CD1c-positive myeloid dendritic cell (primary cell): ENCODE measurements around the gene RBM15B.
"Not testable (repeated sequence)": the region's sequence is repeated elsewhere in the genome, so short reads cannot be mapped to it uniquely, and the experiment has no call there.

ENCODE experiments used
- DNase-seq: peaks from one replicate; pipeline ENCODE4 v3.0.0-alpha.2; 2016; ENCODE audit errors: extremely low spot score

RBM15B gene, protein sequence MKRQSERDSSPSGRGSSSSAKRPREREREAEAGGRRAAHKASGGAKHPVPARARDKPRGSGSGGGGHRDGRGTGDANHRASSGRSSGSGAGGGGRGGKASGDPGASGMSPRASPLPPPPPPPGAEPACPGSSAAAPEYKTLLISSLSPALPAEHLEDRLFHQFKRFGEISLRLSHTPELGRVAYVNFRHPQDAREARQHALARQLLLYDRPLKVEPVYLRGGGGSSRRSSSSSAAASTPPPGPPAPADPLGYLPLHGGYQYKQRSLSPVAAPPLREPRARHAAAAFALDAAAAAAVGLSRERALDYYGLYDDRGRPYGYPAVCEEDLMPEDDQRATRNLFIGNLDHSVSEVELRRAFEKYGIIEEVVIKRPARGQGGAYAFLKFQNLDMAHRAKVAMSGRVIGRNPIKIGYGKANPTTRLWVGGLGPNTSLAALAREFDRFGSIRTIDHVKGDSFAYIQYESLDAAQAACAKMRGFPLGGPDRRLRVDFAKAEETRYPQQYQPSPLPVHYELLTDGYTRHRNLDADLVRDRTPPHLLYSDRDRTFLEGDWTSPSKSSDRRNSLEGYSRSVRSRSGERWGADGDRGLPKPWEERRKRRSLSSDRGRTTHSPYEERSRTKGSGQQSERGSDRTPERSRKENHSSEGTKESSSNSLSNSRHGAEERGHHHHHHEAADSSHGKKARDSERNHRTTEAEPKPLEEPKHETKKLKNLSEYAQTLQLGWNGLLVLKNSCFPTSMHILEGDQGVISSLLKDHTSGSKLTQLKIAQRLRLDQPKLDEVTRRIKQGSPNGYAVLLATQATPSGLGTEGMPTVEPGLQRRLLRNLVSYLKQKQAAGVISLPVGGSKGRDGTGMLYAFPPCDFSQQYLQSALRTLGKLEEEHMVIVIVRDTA

DNA sequence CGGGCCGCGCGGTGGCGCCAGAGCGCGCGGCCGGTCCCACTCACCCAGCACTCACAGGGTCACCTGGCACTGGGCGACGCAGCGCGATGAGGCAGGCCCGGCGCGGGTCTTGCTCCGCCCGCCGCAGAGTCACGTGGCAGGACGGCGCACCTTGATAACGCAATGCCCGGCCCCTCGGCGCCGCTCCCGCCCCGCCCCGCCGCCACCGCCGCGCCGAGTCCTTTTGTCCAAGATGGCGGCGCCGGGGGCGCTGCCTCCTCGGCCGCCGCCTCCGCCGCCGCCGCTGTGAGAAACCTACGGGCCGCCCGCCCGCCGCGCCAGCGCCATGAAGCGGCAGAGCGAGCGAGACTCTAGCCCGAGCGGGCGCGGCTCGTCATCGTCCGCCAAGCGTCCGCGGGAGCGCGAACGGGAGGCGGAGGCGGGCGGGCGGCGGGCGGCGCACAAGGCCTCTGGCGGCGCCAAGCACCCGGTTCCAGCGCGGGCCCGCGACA is at the start of gene RBM15B:
RBM15B (plus strand) TSS at position 211 of the 491 bp plus-strand sequence; CDS start at position 326, 115 bp downstream.
- peak; percentile 98 for DNase-seq

DNA sequence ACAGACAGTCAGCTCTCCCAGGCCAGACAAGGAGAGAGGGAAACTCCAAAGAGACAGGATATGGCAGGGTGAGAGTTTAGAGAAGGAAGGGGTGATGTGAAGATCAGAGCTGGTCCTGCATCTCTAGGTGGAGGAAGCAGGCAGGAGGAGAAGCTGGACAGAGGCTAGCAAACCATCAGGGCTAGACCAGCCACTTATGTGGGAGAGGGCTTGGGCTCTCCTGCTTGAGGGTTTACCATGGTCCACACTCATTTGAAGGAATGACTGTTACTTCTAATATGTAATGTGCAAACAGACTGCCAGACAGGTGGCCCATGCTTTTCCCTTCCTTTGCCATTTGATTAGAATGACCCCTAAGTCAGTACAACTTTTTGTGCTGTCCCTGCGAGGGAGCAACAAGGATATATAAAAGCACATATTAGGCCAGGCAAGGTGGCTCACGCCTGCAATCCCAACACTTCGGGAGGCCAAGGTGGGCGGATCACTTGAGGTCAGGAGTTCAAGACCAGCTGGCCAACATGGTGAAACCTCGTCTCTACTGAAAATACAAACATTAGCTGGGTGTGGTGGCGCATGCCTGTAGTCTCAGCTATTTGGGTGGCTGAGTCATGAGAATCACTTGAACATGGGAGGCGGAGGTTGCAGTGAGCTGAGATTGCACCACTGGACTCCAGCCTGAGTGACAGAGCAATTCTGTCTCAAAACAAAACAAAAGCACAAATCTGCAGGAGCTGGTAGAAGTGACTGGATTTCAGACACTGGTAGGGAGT is 47.0 kb upstream of the RBM15B start:
- DNase-seq, result no peak

DNA sequence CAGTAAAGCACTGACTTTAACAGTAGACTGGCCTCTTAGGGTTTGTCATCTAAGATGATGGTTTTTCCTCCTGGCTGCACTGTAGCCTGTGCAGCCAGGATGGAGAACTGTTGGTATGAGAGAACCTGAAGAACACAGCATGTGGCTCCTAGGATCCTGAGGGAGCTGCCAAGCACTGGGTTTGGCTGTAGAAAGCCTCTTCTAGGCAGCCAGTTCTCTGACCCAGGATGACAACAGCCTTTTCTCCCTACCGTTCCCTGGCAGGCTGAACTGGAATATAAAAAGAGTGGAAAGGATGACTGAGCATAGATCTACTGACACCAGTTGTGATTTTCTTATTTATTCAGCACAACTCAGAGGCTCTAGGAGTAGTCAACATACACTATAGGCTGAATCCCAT is 40.3 kb upstream of the RBM15B start:
- DNase-seq, result no peak

DNA sequence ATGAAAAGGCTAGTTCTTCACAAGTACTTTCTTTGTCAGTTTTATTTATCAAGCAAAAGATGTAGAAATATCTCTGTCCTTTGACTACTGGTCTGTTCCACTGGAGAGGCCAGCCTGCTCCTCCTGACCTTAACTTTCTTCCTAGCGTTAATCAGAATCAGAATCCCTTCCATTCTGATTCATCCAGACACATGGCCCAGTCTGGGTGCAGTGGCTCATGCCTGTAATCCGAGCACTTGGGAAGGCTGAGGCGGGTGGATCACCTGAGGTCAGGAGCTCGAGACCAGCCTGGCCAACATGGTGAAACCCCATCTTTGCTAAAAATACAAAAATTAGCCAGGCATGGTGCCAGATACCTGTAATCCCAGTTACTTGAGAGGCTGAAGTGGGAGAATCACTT is 38.0 kb upstream of the RBM15B start:
- no peak for DNase-seq

DNA sequence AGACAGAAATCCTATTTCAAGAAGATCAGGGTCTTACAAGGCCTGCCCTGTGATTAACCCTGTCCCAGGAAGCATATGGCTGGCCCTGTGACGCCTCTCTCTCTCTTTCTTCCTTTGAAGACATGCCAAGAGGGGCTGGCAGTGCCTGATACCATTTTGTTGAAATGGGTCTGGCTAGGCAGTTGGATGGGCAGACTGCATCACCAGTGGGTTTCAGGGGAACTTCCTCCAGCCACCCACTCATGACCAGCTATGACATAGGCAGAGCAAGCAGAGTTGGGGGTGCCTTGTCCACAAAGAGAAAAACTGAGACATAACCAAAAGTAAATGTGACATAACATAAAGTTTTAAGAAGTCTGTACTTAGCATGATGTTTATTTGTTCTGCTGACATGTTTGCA is 37.4 kb upstream of the RBM15B start:
- DNase-seq, result peak; percentile 2

DNA sequence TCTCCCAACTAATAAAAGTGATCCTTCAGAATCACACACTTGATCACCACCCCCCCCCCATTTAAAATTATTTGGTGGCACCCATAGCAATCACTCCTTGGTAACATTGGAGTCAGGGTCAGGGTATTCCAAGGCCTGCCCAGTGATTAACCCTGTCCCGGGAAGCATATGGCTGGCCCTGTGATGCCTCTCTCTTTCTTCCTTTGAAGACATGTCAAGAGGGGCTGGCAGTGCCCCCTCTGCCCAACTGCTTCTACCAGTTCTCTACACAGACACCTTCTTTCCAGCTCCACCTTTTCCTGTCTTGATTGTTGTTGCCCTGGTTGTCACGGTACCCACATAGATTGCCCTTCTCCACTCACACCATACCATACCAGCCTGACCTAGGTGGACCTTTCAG is 36.9 kb upstream of the RBM15B start:
- DNase-seq, result no peak

DNA sequence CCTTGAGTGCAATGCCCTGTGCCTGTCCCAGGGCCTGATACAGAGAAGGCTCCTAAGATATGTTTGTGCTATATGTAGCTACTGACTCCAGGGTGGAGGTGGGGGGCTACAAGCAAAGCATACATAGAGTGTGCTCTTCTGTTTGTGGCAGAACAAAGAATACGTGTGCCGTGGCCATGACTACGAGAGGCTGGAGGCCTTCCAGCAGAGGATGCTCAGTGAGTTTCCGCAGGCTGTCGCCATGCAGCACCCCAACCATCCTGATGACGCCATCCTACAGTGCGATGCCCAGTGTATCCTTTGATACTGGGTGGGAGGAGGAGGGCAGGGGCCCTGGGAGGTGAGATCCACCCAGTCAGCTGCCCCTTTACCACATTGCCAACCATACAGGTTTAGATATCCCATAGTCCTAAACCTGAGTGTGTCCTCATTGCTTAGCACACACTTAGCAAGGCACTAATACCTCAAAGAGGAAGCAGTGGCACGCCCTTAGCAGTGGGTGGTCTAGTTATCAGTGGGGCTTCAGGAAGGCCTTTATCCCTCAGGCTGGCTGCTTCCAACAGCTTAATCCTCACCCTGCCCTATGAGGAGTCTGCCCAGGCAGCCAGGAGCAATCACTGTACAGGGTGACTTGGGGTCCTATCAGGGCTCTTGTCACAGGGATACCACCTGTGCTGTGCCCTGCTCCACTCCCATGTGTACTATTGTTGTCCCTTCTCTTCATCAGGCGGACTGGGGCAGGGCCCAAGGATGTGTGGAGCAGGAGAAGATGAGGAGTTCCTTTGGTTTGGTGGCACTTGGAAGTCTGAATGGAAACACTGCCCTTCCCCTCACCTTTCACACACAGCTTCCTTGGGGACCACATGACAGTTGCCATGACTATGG is 36.1 kb upstream of the RBM15B start:
- DNase-seq, result no peak

DNA sequence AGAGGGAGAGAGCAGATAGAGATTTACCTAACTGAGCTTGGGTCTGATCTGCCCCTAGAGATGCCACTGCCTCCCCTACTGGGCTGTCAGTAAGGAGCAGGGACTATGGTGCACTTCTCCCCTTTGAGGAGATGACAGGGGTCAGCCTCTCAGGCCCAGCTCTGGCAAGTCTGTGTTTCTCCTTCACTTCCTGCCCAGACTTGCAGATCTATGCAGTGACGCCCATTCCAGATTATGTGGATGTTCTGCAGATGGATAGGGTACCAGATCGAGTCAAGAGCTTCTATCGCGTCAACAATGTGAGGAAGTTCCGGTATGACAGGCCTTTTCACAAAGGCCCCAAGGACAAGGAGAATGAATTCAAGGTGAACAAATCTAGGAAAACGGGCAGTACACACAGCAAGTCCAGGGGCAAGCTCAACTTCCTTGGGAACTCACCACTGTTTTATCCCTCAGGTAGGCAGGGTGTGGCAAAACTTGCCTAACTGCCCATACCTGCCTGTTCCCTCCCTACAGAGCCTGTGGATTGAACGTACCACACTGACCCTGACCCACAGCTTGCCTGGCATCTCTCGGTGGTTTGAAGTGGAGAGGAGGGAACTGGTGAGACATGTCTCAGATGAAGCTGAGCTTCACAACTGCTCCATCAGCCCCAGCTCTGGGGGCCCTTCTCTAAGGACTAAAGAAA is 35.0 kb upstream of the RBM15B start:
- no peak for DNase-seq

DNA sequence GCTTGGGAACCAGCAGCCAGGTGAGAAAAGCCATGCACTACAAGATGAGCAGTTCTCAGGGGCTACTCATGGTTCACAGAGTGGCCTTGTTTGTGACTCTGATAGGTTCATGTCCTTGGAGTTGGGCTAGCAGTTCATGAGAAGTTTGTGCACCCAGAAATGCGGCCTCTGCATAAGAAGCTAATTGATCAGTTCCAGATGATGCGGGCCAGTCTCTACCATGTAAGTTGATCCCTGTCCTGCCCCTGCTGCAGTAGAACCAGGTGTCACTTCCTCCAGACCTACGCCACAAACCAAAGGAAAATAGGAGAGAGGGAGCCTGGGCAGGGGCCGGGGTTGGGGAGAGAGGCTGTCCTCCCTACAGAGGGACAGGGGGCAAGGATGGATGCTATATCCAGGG is 33.2 kb upstream of the RBM15B start:
- no peak for DNase-seq

DNA sequence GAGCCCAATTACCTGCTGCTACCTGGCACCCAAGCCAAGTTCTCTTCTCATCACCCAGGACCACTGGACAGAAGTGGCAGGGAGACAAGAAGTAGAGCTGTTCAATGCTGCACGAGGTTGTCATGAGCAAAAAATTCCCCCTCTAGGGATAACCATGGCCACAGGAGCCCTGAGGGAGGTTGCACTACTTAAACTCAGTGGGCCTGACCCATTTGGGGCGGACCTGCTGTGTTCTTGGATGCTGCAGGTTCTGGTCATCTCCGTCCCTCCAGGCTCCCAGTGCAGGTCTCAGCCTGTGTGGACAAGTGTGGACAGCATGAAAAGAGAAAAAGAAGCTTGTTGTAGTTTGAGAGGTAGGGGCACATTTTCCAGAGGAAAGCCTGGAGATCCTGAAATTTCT is 32.1 kb upstream of the RBM15B start:
- DNase-seq, result no peak

DNA sequence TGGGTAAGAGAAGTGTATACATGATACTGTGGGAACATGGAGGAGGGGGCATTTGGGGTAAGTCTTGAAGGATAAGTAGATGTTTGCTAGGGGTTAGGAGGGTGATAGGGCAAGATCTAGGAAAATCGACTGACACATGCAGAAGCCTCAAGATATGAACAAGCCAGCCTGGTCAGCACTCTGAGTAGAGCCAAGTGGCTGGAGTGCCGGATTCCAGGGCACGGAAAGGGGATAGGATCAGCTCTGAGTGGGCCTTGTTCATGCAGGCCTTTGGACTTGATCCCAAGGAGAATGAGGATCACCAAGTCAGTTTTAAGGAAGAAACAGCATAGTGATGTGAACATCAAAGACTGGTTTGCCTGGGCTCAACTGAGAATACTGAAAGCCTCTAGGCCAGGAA is 30.3 kb upstream of the RBM15B start:
- no peak for DNase-seq

DNA sequence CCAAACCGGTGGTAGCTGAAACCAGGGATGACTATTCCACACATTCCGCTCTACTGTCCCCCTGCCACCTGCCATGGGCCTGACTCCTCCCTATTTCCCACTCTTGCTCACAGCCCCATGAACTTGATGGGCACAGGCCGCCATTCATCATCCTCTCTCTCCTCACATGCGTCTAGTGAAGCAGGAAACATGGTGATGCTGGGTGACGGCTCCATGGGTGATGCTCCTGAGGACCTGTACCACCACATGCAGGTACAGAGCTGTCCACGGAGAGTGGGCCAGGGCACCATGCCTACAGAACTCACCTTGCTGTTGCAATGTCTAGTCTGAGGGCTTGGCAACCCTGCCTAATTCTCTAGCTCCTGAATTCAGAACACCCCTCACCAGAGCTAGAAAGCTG is 29.3 kb upstream of the RBM15B start:
- no peak for DNase-seq

DNA sequence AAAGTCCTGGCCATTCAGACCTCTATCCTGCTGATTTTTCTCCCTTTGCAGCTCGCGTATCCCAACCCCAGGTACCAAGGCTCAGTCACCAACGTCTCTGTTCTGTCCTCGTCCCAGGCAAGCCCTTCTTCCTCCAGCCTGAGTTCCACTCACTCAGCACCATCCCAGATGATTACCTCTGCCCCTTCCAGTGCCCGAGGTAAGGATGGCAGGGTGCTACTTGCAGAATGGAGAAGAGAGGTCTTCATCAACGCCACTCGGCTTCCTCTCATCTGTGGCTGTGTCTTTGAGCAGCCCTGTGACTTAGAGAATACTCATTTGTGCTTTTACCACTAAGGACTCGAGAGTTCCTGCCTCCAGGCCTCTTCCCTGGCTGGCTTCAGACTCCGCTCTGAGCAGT is 28.6 kb upstream of the RBM15B start:
- no peak for DNase-seq

DNA sequence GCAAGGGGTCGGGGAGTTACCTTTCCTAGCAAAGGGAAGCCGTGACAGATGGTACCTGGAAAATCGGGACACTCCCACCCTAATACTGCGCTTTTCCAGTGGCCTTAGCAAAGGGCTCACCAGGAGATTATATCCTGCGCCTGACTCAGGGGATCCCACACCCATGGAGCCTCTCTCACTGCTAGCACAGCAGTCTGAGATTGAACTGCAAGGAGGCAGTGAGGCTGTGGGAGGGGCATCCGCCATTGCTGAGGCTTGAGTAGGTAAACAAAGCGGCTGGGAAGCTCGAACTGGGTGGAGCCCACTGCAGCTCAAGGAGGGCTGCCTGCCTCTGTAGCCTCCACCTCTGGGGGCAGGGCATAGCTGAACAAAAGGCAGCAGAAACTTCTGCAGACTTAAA is 22.8 kb upstream of the RBM15B start:
- not testable (repeated sequence) for DNase-seq

DNA sequence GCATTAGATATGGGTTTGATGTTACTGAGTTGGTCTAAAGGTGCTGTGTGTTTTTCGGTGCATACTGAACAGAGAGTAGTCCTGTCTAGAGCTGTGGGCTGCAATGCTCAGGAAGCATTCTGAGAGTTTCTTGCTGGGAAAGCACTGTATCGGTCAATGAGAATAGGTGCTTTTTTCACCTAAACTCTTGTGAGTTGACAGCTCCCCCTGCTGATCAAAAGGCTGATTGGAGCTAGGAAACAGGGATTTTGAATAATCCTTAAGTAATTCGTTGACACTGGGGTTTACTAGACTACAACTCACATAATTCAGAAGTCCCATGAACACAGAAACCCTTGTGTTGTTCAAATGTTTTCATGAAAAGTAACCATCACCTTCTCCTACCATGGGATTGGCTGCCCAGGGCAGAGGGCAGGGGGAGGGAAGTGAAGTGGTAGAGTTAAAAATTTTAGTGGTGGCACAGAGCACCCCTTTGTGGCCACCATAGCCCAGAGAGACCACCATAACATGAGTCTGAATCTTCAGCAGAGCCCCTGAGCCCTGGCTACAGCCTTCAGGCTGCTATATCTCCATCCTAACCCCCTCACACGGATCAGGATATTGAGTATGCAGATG is 19.0 kb upstream of the RBM15B start:
- DNase-seq, result peak; percentile 60

DNA sequence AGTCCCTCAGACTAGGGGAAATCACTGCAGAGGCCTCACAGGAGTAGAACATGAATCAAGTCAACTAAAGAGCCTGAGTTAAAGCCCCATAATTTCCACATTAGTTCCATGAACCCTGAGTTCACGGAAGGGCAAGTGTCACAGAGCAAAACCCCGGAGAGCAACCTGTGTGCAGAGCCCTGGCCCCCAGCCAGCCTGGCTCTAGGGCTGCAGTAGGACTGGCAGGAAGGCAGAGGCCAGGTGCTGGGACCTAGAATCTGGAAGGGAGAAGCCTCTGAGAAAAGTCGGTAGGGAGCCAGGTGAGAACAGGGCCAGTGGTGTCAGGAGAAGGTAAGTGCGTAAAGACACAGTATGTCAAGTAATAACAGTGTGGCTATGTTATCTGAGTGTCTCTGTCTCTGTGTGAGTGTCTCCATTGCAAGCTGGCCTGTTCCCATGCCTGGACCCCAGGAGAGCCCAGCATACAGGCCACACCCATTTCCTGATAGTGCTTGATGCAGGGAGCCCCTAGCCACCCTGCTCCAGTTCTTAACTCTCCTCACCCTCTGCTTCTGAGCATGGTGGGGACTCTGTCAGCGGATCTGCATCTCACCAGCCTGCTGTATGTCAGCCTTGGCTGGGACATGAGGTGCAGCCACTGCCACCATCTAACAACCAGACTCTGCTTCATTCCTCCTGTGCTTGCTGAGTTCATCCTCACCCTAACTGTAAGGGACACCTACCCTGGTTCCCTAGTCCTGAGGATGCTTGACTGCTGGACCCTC is 17.2 kb upstream of the RBM15B start:
- no peak for DNase-seq

DNA sequence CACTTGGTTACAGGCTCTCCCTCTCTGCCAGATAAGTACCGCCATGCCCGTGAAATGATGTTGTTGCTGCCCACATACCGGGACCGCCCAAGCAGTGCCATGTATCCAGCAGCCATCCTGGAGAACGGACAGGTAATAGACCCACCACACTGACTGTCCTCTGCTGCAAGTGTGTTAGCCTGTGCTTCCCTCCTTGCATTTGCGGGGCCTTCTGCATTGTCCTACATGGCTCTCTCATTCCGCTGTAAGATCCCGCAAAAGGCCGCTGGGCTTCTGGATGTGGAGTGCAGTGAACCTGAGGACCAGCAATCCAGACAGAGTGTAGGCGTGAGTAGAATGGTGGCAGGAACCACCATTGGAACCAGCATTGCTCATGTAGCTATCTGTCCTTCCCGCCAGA is 16.6 kb upstream of the RBM15B start:
- DNase-seq, result no peak

DNA sequence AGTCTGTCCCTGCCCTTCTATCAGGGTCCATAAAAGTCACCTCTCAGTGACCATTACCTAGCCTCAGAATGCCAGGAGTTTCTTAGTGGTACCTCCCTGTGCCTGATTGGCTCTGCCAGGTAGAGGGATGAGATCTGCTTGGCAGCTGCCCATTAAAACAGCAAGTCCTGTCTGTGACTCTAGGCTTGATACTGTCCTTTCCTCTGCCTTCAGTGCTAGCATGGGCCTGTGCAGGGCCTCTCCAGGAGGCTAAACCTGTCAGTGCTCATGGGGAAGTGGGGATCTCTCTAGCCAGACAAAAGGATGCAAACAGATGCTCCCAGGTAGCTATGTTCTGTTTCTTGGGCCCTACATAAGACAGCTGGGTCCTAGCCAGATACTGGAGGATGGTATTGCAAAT is 15.9 kb upstream of the RBM15B start:
- DNase-seq, result no peak

DNA sequence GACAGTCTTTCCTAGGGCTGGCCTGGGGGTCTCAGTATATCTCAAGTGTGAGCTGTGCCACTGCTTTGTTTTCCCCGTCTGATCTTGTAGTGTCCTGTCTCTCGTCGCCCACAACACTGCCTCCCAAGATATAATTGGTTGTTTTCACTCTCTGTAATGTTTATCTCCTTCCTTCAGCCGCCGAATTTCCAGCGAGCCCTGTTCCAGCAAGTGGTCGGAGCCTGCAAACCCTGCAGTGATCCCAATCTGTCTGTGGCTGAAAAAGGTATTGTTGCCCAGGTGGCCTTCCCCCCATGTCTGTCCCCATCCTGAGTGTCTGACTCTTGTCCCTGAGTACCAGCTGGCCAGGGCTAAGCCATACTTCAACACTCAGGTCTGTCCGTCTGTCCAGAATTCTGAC is 15.5 kb upstream of the RBM15B start:
- DNase-seq, result no peak
